B cell (primary cell): ENCODE measurements around the gene CCL28. TPM values are rescaled to one million over a fixed set of nuclear protein-coding genes. Genes with fewer than 3 reads are reported as not detected.

Source experiments
- ATAC-seq: fragments of 200-7000 bp; cut with Tn5 transposase; one replicate; pipeline ENCODE4 v1.10.0; 2021; ENCODE audit warnings: low read depth, mild to moderate bottlenecking, moderate number of reproducible peaks, moderate library complexity
- CTCF ChIA-PET: fragments of 350-600 bp; sonication (Branson Sonifier 250); formaldehyde crosslinking; loops from one replicate; lab custom pipeline; 2021; ENCODE audit warnings: antibody characterized with exemption, inconsistent platforms; lab: Charles Lee
- POLR2A ChIA-PET: fragments of 350-600 bp; sonication (Branson Sonifier 250); formaldehyde crosslinking; loops from one replicate; lab custom pipeline; 2021; ENCODE audit warnings: antibody characterized with exemption; lab: Charles Lee
- DNase-seq: peaks from one replicate; pipeline ENCODE4 v3.0.0; 2013
- H2AFZ ChIP-seq: 2 replicates; pipeline ENCODE4 v1.6.1; 2012; ENCODE audit warnings: mild to moderate bottlenecking, low read depth, low read length; ENCODE audit not compliant: insufficient read depth, poor library complexity, severe bottlenecking
- H3K27ac ChIP-seq, 2 donors: 1 replicate in 1 of 2; 2 replicates in 1 of 2; pipeline ENCODE4 v1.5.1; 2012 to 2013; ENCODE audit warnings: low read length in 2 of 2, mild to moderate bottlenecking in 2 of 2, moderate library complexity in 1 of 2
- H3K27me3 ChIP-seq, 4 experiments: fragments of 200-600 bp in 1 of 4; sonication (generic) in 1 of 4; replicated peaks in 1 of 4; 1 replicate in 2 of 4; 2 replicates in 2 of 4; pipeline versions ENCODE4 v1.6.1 to v1.7.0; 2013 to 2016; ENCODE audit warnings: low read length in 3 of 4, mild to moderate bottlenecking in 2 of 4, mixed read lengths in 1 of 4, moderate library complexity in 1 of 4; ENCODE audit not compliant: insufficient read depth in 4 of 4, control insufficient read depth in 3 of 4; ENCODE audit errors: control extremely low read depth in 1 of 4
- H3K36me3 ChIP-seq, 2 experiments: replicated peaks in 1 of 2; 1 replicate in 1 of 2; 2 replicates in 1 of 2; pipeline versions ENCODE4 v1.6.1 to v1.7.1; 2013; ENCODE audit warnings: low read length in 1 of 2; ENCODE audit not compliant: insufficient read depth in 2 of 2, control insufficient read depth in 1 of 2; ENCODE audit errors: control extremely low read depth in 1 of 2, extremely low read depth in 1 of 2
- H3K4me1 ChIP-seq, 2 donors: fragments of 200-600 bp in 1 of 2; sonication (generic) in 1 of 2; 1 replicate in 1 of 2; 2 replicates in 1 of 2; pipeline versions ENCODE4 v1.5.1 to v1.6.1; 2013 to 2017; ENCODE audit warnings: low read length in 2 of 2; ENCODE audit not compliant: control insufficient read depth in 2 of 2, insufficient read depth in 2 of 2
- H3K4me2 ChIP-seq: replicated peaks from 2 replicates; pipeline ENCODE3; 2012; ENCODE audit warnings: mild to moderate bottlenecking, low read depth, low read length; ENCODE audit not compliant: poor library complexity, severe bottlenecking
- H3K4me3 ChIP-seq, 5 experiments: fragments of 200-600 bp in 1 of 5; sonication (generic) in 1 of 5; 1 replicate in 3 of 5; 2 replicates in 2 of 5; pipeline versions ENCODE4 v1.5.1 to v1.7.0; 2011 to 2016; ENCODE audit warnings: low read length in 4 of 5, mild to moderate bottlenecking in 4 of 5, low read depth in 2 of 5, control low read depth in 1 of 5, moderate library complexity in 1 of 5; ENCODE audit not compliant: insufficient read depth in 1 of 5; ENCODE audit errors: control extremely low read depth in 1 of 5, extremely low read depth in 1 of 5
- H3K79me2 ChIP-seq: fragments of 200-600 bp; sonication (generic); one replicate; pipeline ENCODE4 v1.6.0; 2016; ENCODE audit warnings: low read length; ENCODE audit not compliant: control insufficient read depth, insufficient read depth
- H3K9ac ChIP-seq: fragments of 200-600 bp; sonication (generic); 2 replicates; pipeline ENCODE4 v1.6.1; 2017; ENCODE audit warnings: mild to moderate bottlenecking, low read length, moderate library complexity
- H3K9me3 ChIP-seq, 3 donors: one replicate each; pipeline versions ENCODE4 v1.6.1 to v1.7.1; 2013; ENCODE audit warnings: low read length in 2 of 3; ENCODE audit not compliant: control insufficient read depth in 2 of 3, insufficient read depth in 1 of 3; ENCODE audit errors: control extremely low read depth in 1 of 3
- H4K20me1 ChIP-seq: 2 replicates; pipeline ENCODE4 v1.6.0; 2012; ENCODE audit warnings: mild to moderate bottlenecking, low read length; ENCODE audit not compliant: insufficient read depth, control insufficient read depth, poor library complexity, severe bottlenecking
- H3K27ac Mint-ChIP-seq: one replicate; pipeline ENCODE4 v1.8.0; 2021; ENCODE audit warnings: mixed read lengths
- H3K27me3 Mint-ChIP-seq: one replicate; pipeline ENCODE4 v1.8.0; 2021; ENCODE audit warnings: mixed read lengths
- H3K4me1 Mint-ChIP-seq: one replicate; pipeline ENCODE4 v1.8.0; 2021; ENCODE audit warnings: mixed read lengths
- H3K4me3 Mint-ChIP-seq: one replicate; pipeline ENCODE4 v1.8.0; 2021; ENCODE audit warnings: mixed read lengths
- H3K9me3 Mint-ChIP-seq: one replicate; pipeline ENCODE4 v1.8.0; 2022; ENCODE audit warnings: mixed read lengths; ENCODE audit not compliant: insufficient read depth
- CTCF ChIP-seq: fragments of 200-600 bp; IDR thresholded peaks from one replicate; pipeline ENCODE4 v1.8.0; 2022; ENCODE audit warnings: antibody characterized with exemption, mild to moderate bottlenecking
- EZH2 ChIP-seq: IDR thresholded peaks from 2 replicates; pipeline ENCODE4 v1.6.1; 2012; ENCODE audit warnings: borderline replicate concordance, low read depth, mild to moderate bottlenecking, moderate library complexity, low read length; ENCODE audit not compliant: insufficient read depth, poor library complexity, severe bottlenecking
- WGBS: methylation state at CpG from one replicate; pipeline ENCODE4 v1.1.5; 2013; ENCODE audit warnings: missing lambda C conversion rate; ENCODE audit not compliant: insufficient coverage; 5-methylcytosine and 5-hydroxymethylcytosine counted together
- intact Hi-C: fragments of 100-400 bp; cut with micrococcal nuclease; formaldehyde crosslinking; loops from one replicate; pipeline ENCODE4 v1.10.0; 2022
- polyA plus RNA-seq: library from polyadenylated mRNA; depleted of rRNA; stranded (reverse); fragments of >200 nt; gene quantifications from 2 replicates; pipeline ENCODE4 v1.2.3, GENCODE V29; 2012
- total RNA-seq, 2 donors: library from RNA; stranded (reverse); fragments of 120-200 nt in 1 of 2; gene quantifications; 1 replicate in 1 of 2; 2 replicates in 1 of 2; pipeline versions ENCODE4 v1.2.3 to v1.2.4, GENCODE V29; 2013 to 2022

Gene CCL28
- total and polyA plus RNA-seq, 2 donors (not counting 1 experiment from before 2014, with no cell fraction given) = 18.6 to 18.7 TPM

- intact Hi-C loops = no loop called here
- no peak overlapping the region for H3K27ac ChIP-seq
- Mint-ChIP-seq H3K4me3 (no peak overlapping the region), H3K4me1 (no peaks in the 10 kb centered on the region), H3K27ac (no peak overlapping the region), H3K9me3 (peaks cover 15% of the 10 kb centered on the region), H3K27me3 (no peaks in the 10 kb centered on the region)
- ChIA-PET POLR2A (no interaction called here), CTCF (no interaction called here)
- no peak overlapping the region for H2AFZ ChIP-seq
- no peak for TF ChIP-seq CTCF
- no peak for TF ChIP-seq EZH2
- DNase-seq (no peak), ATAC-seq (no peak)
- H3K9me3 ChIP-seq = peaks cover 1 to 13% (median 11%) of the 10 kb centered on the region in 3 donors
- H3K4me2 ChIP-seq = no peak overlapping the region
- H3K79me2 ChIP-seq = no peaks in the 10 kb centered on the region
- H3K4me1 ChIP-seq = no peaks in the 10 kb centered on the region
- H3K36me3 ChIP-seq = no peaks in the 10 kb centered on the region
- WGBS = 100% methylated on average over 1 of the region's 3 CpGs
- H3K9ac ChIP-seq = no peak overlapping the region
- no peak overlapping the region for H3K4me3 ChIP-seq
- no peaks in the 10 kb centered on the region for H3K27me3 ChIP-seq
- H4K20me1 ChIP-seq = no peaks in the 10 kb centered on the region
Observed at GRCh38 chr5:43362725-43363435, 49.3 kb downstream of the CCL28 start.

DNA sequence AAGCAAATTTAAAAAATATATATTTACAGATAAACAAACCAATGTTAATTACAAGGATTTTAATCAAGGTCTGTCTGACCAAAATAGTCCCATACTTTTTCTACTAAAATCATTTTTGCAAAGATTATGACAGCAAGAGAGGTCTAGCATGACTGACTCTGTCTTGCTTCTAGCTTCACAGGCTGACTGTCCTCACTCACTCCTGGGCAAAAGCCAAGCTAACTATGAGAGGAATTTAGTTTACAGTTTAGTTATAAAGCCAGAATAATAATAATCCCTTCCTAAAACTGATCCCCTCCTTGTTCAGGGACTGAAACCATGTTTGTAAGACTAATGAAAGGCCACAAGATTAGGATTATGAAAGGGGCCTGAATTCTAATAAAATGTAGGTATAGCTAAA is 53.5 kb downstream of the CCL28 start:
- no peaks in the 10 kb centered on the region for H3K27me3 ChIP-seq
- no peak overlapping the region for H3K27ac ChIP-seq
- H3K36me3 ChIP-seq = no peaks in the 10 kb centered on the region
- no peaks in the 10 kb centered on the region for H3K79me2 ChIP-seq
- no peak for DNase-seq
- intact Hi-C loops = no loop called here
- Mint-ChIP-seq H3K9me3 (peaks cover 15% of the 10 kb centered on the region), H3K4me1 (no peaks in the 10 kb centered on the region), H3K27me3 (no peaks in the 10 kb centered on the region), H3K27ac (no peak overlapping the region), H3K4me3 (no peak overlapping the region)
- no peak overlapping the region for H3K9ac ChIP-seq
- CTCF ChIA-PET = no interaction called here
- no peak for TF ChIP-seq EZH2
- TF ChIP-seq CTCF = no peak
- ATAC-seq = no peak
- H3K9me3 ChIP-seq = peaks cover 1 to 11% (median 6%) of the 10 kb centered on the region in 3 donors
- no peak overlapping the region for H3K4me2 ChIP-seq
- no peaks in the 10 kb centered on the region for H4K20me1 ChIP-seq
- no peak overlapping the region for H2AFZ ChIP-seq
- POLR2A ChIA-PET = no interaction called here
- H3K4me1 ChIP-seq = no peaks in the 10 kb centered on the region
- H3K4me3 ChIP-seq = no peak overlapping the region
